ENCODE results near the gene STK24.
"Not testable (repeated sequence)": the region's sequence is repeated elsewhere in the genome, so short reads cannot be mapped to it uniquely, and the experiment has no call there.

Gene STK24

DNA sequence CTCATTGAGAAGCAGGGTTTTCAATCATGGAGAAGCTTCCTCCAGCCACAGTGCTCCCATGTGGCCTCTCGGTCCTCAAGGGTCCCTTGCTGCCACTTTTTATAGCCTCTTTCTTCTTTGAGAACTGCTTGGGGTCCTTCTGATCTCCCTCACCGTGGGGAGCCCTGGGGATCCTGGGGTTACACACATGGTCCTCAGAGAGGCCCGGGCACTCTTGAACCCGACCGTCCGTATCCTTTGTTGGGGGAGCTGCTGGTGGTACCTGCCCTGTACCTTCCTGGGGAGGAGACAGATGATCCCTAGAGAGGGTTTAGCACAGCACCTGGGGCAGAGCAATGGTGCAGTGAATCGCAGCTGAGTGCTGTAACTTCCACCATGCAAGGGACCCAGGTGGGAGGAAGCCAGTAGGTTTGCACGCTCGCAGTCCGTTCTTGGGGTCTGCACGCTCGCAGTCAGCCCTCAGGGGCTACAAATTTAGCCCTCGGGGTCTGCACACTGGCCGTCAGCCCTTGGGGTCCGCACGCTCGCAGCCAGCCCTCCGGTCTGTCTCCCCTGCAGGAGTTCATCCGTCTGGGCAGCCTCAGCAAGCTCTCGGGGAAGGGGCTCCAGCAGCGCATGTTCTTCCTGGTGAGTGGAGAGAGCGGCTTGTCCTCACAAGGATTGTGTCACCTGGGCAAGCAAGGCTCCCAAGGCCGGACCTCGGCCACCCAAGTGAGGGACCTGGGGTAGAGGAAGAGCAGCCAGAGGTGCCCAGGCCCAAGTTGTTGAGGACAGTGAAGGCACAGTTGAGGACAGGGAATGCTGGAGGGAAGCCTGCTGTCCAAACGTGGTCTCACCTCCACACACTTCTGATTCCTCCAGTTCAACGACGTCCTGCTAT is 138.4 kb downstream of the STK24 start:
- no peak for DNase-seq (ENCODE audit: low read depth in 3 of 3)

- DNase-seq (ENCODE audit: low read depth in 3 of 3): no peak
Observed at GRCh38 chr13:98436233-98436910, 140.5 kb downstream of the STK24 start.

DNA sequence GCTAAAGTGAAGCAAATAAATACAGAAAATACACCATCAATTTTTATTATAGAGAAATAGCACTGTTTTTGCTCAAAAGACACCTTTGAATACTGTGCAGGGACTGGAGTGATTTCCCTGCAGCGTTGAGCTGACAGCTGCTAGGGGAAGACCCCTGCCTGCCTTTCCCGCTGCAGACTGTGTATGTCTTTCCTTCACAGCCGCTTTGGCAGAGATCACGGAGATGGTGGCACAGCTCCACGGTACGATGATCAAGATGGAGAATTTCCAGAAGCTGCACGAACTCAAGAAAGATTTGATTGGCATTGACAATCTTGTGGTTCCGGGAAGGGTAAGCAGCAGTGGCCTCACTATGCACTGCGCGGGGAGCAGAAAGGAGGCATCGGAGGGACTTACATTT is 141.5 kb downstream of the STK24 start:
- no peak for DNase-seq (ENCODE audit: low read depth in 3 of 3)

DNA sequence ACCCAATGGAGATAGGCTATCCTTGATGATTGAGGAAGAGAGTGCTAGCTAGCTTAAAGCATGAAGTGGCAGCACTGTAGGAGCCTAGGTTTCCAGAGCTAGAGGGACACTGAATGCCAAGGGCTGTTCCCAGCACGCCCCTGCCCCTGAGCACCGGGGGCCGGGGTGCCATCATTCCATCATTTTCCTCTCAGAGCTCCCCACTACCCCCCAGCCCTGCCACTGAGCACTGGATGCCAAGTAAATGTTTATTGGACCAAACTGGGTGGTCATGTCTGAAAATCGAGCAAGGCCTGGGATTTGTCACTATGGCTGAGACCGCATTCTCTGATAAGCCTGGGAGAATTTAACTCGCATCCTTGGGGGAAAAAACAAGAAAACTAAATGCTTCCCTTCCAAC is 142.8 kb downstream of the STK24 start:
- no peak for DNase-seq (ENCODE audit: low read depth in 3 of 3)

DNA sequence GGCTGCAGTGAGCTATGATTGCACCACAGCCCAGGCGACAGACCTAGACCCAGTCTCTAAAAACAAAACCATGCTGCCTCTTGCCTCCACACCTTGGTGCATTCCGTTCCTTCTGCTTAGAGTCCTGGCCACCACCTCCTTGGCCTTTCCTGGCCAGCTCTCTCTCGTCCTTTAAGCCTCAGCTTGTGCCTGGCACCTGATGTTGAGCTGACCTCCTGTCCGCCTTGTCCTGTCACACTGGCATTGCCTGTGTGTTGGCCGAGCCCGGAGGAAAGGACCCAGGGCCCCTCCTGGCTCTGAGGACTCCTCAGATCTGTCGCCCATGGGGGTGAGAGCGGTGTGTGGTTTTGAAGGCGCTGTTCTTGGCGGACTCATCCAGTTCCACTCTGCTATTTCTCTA is 143.3 kb downstream of the STK24 start:
- no peak for DNase-seq (ENCODE audit: low read depth in 3 of 3)

DNA sequence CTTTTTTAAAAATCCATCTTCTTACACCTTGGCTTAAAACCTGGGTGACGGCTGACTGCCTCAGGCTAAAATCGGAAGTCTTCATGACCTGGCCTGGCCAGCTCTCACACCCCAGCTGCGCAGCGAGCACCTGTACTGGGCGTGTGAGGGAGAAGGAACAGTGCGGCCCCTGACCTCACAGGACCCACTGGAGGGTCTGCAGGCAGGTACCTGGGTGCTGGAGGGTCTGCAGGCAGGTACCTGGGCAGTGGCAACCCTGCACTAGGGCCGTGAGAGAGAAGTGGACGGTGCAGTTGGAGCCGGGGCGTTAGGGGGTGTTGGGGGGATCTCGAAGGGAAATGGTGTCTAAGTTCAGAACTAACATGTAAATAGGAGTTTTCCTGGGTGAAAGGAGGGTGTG is 144.3 kb downstream of the STK24 start:
- DNase-seq (ENCODE audit: low read depth in 3 of 3): no peak

DNA sequence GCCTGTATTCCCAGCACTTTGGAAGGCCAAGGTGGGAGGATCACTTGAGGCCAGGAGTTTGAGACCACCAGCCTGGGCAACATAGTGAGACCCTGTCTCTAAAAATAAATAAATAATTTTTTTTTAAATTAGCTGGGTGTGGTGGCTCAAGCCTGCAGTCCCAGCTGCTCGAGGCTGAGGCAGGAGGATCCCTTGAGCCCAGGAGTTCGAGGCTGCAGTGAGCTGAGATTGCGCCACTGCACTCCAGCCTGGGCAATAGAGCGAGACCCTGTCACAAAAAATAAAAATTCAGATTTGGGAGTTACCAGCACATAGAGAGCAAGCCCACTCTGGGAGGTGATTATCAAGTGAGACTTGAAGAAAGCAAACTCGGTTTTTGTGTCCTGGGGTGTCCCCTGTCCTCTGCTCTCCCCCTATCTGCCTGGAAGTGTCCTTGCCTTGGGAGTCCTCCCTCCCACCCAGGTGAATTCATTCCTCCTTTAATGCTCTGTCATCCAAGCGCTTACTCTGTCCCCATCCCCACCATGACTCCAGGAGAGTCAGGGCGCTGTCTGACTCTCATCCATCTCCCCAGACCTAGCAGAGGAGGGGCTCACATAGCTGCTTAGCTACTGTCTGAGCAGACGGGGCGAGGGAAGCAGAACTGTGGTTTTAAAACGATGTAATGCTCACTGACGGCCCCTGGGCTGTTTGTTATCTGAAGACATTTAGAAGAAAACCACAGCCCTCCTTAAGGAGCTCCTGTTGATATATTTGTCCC is 146.8 kb downstream of the STK24 start:
- DNase-seq (ENCODE audit: low read depth in 3 of 3): no peak

- no peak for DNase-seq (ENCODE audit: low read depth in 3 of 3)
Observed at GRCh38 chr13:98429531-98429930, 147.4 kb downstream of the STK24 start.

GRCh38 chr13:98429081-98429480 is 147.8 kb downstream of the STK24 start:
- no peak for DNase-seq (ENCODE audit: low read depth in 3 of 3)

DNA sequence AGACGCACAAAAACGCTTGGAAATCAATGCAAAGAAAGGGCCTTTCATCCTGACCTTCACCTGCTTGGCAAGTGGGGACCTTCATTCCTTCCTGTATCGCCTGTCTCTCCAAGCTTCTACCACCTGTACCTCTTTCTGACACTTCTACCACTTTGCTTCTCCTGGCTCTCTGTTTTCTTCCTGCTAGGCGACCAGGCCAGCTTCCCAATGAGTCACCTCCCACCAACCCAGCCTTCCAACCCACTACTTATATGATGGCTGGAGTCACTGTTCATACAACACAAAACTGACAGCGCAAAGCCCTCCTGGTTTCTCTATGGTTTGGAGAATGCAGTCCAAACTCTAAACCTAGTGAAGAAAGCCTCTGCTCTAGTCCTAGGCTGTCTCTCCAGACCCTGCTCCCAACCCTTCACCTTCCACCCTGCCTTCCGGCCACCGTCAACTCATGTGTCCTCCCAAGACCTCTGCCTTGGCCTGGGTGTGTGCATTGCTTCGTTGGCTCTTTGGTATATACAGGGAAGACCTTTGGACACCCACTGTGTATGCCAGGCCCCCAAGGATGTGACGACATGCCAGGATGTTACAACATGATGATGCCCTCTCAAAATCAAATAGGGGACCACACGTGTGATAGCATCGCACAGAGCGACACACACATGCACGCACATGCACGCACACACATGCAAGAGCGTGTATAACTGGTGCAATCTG is 148.5 kb downstream of the STK24 start:
- DNase-seq (ENCODE audit: low read depth in 3 of 3): no peak

DNA sequence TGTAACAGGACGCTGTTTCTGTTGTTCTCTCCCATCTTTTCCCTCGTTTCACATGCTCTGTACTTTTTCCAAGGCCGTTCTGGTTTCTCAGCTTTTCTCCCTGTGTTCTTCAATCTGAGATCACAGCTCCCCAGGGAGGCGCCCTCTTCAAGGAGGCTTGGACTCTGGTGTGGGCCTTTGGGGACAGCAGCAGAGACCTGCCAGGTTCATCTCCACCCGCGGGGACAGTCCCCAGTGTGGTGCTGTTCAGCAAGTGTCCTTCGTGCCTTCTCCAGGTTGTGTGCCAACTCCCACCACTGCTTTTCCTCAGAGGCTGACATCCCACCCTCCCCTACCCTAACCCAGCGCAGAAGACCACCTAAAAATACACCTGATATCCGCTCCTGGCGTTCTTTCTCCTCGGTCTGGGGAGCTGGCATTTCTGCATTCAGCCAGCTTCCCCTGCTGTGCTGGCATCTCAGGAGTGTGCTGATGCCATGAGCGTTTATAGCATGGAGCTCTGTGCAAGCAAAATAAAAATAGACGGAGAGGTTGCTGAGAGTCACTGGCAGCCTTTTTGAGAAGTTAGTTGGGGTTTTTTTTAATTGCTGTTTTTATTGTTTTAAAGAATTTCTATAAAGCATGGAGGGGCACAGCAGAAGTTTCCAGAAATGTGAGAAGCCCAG is 149.4 kb downstream of the STK24 start:
- DNase-seq (ENCODE audit: low read depth in 3 of 3): no peak

DNA sequence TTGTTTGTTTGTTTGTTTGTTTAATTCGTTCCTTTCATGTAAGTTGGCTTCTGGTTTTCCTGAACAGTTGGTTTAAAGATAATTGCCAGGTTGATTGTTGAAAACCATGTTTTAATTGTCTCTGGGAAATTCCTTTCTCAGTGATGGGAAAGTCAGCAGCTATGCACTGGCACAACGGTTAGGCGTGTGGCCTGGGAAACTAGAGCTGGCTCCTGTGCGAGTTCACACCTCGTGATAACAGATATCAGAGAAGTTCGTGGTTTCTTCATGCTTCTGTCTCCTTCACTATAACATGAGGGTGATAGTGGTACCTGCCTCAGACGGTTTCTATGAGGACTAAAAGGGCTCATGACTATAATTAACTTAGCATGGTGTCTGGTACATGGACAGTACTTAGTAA is 153.5 kb downstream of the STK24 start:
- no peak for DNase-seq (ENCODE audit: low read depth in 3 of 3)

- no peak for DNase-seq (ENCODE audit: low read depth in 3 of 3)
Observed at GRCh38 chr13:98422046-98422445, 154.9 kb downstream of the STK24 start.

- DNase-seq (ENCODE audit: low read depth in 3 of 3): no peak
Observed at GRCh38 chr13:98420554-98421175, 156.2 kb downstream of the STK24 start.

GRCh38 chr13:98419786-98420553 is 156.9 kb downstream of the STK24 start:
- DNase-seq (ENCODE audit: low read depth in 3 of 3): no peak

GRCh38 chr13:98416408-98416807 is 160.5 kb downstream of the STK24 start:
- DNase-seq (ENCODE audit: low read depth in 3 of 3): no peak

DNA sequence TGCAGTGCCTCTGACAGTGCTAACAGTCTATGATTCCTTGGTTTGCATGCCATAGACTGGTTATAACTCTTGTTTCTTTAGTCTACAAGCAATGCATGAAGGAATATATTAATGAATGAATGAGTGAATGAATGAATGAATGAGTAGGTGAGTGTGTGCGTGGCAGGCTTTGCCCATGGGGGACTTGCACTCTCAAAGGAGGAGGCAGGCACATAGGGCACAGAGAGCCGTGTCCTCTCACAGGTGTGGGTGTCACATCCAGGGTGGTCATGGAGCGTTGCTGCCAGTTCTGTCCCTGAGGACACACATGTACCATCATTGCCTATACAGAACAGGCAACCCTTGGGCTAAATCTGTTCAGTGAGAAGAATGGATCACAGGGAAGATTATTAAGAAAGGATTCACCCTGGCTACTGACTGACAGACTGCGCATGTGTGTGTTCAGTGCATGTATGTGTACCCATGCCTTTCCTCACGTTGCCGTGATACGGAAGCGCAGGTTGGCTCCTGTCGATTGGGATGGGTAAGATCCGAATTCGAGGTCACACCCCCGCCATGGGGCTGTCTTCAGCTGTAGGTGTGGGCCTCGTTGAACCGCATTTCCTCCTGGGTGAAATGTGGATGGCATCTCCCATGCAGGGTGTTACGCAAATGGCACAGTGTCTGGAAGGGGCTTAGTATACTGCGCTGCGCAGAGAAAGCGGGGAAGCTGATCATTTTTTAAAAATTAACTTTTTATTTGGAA is 161.4 kb downstream of the STK24 start:
- no peak for DNase-seq (ENCODE audit: low read depth in 3 of 3)

DNA sequence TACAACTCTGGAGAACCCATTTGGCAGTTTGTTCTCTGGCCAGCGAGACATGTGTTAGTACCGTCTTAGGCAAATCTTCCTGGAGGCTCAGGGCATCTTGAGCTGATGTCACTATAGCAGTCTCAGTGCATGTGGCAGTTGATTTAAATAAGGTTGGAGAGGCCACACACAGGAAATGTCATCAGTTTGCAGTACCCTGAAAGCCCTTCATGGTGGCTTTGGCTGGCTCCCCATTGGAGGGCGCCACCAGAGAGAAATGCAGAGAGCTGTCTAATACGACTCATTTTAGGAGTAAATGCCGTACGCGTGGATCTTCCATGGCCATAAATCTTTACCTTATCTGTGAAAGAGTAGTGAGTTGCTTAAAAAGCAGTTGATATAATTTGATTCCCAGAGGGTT is 163.1 kb downstream of the STK24 start:
- DNase-seq (ENCODE audit: low read depth in 3 of 3): no peak

DNA sequence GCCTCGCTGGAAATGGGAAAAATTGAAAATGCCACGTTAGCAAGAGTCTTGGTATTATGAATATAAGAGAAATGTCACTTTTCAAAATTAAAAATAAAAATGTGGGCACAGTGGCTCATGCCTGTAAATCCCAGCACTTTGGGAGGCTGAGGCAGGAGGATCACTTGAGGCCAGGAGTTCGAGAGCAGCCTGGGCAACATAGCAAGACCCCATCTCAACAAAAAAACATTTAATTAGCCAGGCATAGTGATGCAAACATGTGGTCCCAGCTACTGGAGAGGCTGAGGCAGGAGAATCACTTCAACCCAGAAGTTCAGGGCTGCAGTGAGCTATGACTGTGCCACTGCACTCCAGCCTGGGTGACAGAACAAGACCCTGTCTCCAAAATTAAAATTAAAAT is 163.6 kb downstream of the STK24 start:
- not testable (repeated sequence) for DNase-seq (ENCODE audit: low read depth in 3 of 3)
